Measurements from ENCODE around the gene LBX2.
"Not testable (repeated sequence)": the region's sequence is repeated elsewhere in the genome, so short reads cannot be mapped to it uniquely, and the experiment has no call there.

LBX2 gene

DNA sequence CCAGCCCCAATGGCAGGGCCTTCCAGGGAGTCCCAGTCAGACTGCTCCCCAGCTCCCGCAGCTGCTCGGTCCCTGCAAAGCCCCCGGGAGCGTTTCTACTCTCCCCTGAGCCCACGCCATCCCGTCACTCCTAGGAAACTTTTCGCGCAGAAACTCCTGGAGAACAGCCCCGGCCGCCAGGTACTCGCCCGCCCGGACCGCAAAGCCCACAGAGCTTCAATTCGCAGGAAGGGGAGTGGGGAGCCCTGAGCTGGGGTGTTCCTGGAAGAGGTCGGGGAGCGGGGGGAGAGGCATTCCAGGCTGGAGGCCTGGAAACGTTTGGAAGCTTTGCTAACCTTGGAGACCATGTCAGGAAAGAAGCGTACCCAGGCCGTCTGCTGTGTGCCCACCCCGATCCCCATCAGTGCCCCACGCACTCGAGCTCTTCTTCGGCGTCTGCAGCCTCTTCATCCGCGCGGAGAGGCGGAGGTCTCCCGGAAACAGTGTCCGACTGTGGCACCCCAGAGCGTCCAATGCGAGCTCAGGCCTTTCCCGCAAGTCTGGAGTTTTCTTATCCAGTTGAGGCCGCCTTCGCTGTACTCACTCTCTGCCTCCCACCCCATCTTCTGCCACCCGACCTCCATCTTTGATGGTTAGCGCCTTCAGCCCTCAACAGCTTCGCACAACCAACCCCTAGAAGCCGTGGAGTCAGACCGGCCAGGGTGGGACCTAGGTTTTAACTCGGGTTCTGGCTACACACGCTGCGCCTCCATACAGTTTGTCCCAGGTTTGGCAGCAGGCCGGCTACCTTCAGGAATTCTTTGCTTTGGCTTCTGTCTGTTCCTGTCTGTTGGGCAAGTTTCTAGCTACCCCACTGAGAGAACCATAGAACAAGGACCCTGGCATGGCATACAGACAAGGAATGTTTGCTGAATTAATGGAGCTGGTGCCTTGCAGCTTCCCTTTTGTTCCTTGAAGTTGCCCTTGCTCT is 4.4 kb upstream of the LBX2 start:
- DNase-seq, result no peak

DNA sequence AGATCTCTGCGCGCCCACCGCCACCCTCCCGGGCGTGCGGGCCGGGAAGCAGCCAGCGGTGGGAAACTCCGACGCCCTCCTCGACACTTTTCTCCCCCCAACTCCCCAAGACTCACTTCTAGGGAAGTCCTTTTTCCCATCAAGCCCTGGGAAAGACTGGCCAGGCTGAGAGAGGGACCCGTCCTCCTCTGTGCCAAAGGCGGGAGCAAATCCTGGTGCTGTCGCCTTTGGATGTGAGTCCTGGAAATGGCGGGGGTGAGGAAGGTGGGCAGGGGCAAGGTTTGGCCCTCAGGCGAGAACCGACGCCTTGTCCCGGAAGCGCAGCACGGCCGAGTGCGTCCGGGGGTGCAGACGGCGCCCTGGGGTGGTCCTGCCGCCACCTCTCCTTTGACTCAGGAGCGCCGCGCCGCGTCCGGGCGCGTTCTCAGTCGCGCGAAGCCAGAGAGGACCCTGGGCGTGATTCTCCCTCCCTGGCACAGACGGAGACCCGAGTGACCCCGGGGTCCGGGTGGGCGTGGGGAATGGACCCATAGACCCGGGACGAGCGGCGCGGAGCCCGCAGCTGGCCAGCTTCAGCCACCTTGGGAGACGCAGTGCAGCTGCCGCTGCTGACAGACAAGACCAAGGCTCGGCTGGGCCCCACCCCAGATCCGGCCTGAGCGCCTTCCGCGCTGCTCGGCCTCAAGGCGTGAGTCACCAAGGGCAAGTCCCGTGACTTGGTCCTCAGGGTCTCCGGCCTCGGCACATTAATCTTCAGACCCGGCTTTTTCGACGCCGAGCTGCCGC is 3.5 kb upstream of the LBX2 start:
- DNase-seq, result peak; percentile 77

DNA sequence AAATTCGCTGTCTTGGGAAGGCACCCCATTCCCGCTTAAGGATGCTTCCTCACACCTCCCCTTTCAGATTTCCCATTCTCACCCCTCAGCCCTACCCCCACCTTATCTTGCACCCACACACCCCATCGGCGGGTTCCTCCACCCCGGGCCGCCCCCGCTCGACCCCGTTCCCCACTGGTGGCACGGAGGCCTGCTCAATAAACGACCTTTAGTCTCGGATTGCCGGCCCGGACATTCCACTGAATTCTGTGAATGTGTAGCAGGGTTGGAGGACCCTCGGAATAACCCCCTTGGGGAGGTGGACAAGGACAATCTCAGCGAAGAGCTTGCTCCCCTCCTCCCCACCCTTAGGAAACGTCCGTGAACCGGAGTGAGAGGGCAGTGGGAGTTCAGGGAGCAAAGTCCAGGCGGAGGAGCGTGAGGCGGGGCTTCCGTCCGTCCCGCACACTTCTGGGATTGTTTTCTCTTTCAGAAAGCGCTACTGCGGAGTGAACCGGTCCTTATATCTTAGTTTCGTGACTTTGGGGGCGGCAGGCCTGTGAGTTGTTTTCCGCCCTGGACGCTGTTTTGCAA is 2.8 kb upstream of the LBX2 start:
- DNase-seq, result no peak

DNA sequence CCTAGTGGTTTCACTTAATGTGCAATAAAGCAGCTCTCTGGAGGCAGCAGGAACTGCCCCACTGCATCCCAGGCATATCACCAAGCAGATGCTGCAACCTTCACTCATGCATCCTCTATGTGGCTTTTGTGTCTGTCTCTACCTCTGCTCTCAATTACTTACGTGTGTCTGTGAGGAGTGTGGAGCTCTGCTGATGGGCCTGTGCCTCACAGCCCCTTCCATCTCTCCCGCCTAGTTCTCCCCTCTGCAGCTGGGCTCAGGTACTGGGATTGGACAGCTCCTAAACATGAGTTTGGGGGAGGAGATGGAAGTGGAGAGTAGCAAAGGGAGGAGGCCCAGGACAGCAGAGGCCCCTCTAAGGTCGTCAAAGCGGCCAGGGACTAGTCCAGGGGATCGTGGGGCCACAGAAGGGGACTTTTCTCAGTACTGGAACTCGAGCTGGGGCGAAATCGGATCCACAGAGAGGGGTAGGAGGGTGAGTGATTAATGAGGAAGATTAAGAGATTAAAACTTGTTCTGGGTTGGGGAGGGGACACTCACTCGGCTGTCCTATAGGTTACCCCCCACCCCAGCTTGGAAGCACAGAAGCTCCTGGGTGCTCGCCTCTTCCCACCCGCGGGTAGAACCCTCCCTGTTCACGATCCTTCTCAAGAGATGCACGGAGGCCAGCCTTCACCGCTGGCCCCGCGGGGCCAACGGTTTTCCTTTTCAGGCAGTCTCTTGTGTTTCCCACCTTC is 2.1 kb upstream of the LBX2 start:
- DNase-seq, result no peak

DNA sequence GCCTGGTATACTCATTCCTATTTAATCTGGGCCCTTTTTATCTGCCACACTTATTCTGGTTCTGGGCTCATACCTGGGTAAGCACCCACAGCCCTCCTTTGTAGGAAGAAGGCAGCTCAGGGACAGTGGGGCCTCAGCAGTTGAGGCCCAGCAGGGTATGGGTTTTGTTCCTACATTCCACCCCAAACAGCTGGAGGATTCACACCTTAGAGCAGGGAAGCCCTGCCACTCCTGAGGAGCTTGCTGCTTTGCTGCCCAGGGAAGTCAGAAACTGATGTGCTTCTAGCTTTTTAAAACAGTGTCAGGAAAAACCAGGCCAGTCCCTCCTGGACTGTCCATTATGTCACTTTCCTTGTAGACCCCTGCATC is 1.2 kb upstream of the LBX2 start:
- DNase-seq, result no peak

DNA sequence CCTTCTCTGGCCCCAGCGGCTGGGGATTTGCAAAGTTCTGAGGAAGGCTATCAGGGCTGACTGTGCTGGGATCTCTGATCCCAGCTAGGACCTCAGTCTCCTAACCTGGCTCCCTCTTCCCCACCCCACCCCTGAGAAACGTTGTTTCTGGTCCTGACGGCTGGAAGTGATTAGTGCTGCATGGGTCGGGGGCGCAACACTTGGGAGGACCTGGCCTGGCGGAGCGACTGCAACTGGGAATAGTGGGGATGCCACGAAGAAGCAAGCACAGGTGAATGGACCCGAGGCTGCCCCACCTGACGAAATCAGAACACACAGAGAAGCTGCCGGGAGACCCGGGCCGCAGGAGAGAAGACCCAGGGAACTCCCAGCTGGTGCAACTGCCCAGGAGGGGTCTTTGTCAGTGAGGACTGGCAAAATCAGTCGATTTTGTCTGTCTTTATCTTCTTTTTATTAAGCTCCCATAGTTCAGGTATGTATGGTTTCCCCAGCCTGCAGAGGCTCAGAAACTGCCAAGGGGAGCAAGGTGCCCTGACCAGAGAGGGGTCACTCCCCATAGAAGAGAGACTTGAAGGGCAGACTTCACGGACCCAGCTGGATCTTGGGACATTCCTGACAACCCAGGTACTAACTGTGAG is 656 bp upstream of the LBX2 start:
- DNase-seq, result no peak

DNA sequence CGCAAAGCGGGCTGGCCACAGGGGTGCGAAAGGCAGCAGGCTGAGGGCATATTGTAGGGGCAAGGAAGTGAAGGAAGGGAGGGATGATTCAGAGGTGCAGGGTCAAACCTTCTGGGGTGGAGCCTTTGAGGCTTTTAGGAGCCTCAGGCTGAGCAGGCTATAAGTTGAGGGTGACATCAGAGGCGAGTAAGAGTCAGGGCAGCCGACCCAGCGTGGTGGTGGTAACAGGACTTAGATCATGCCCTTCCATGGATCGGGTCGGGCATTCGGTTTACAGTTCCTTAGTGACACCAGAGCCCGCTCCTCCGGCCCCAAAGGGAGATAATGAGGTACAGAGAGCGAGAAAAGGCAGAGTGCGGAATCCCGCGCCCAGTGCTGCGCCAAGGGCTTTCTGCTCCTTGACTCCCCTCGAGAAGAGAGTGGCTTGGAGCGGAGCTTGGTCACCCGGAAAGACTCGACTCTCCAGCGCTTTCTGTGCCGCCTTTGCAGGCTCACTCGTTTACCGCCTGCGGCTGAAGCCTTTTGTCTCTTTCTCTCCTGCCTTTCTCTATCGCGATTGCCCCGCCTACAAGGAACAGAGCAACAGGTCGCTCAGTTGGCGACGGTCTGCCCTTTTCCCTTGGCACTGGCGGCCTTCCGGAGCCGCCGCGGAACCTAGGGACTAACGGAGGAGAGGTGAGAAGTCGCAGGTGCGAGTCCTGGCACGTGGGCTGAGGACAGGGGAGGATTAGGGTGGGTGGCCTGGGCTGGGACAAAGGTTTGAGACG is 720 bp downstream of the LBX2 start:
- DNase-seq, result no peak

DNA sequence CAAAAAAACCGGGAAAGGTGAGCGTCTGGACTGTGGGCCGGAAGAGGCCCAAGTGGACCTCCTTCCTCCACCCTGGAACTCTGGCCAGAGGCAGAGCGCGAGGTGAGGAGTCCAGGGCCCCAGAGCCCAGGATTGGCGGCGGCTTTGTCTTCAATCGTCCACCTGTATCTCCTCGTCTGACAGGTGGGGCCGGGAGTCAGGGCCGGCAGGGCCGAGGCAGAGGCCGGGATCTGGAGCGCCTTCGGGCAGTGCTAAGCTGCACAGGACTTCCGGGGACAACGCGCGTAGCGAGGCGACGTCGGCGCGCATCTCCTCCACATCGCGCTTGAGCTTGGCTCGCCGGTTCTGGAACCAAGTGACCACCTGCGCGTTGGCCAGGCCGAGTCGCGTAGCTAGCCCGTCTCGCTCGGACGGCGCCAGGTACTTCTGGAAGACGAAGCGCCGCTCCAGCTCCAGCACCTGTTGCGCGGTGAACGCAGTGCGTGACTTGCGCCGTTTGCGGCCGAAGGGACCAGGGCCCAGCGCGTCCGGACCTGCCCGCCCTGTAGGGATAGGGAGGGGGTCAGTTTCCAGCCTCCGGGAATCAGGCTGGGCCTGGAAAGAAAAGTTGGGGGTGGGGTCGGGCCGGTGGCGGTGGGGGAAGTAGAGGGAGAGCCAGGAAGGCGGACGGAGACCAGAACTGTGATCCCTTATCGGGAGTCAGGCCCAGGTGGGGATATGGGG is 1.5 kb downstream of the LBX2 start:
- no peak for DNase-seq

DNA sequence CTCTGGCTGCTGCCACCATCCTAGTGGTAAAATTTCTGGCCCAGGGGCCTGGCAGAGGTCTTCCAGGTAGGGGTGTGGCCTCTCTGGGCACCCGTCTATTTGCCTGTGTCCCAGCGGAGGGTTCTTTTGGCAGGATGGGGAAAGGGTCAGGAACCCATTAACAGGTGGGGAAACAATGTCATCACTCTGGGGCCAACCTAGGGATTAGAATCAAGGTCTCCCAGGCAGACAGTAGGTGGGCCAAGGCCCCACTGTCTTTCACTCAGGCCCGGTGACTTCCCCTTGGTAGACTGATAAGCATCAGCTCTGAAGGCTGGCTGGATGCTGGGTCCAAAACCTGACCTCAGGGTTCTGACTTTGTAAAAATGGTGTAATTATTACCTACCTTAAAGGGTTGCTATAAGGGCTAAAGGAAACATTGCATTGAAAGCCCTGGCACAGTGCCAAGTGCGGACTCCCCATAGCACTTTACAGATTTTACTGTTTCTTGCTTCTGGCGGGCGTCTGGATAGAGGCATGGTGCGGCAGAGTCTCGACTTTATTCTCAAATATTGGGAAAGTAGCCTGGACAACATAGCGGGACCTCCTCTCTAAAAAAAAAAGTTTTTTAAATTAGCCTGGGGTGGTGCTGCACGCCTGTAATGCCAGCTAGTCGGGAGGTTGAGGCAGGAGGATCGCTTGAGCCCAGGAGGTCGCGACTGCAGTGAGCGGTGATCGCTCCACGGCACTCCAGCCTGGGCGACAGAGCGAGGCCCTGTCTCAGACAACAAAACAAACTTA is 2.2 kb downstream of the LBX2 start:
- DNase-seq, result no peak

DNA sequence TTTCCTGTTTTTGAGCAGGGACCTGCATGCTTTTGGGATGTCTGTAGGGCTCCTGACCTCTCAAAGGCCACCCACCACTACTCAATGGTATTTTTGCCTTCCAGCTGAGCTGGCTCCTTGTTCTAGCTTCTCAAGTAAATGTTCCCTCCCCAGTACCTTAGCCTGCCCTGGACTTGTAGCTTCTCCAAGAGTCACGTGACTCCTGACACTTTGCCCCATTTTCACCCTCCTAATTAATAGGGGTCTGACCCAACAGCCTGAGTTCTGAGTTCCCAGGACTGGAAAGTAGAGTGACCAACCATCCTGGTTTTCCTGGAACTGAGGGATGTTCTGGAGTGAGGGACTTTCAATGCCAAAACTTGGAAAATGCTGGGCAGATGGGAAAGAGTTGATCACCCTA is 4.0 kb downstream of the LBX2 start:
- DNase-seq, result no peak

DNA sequence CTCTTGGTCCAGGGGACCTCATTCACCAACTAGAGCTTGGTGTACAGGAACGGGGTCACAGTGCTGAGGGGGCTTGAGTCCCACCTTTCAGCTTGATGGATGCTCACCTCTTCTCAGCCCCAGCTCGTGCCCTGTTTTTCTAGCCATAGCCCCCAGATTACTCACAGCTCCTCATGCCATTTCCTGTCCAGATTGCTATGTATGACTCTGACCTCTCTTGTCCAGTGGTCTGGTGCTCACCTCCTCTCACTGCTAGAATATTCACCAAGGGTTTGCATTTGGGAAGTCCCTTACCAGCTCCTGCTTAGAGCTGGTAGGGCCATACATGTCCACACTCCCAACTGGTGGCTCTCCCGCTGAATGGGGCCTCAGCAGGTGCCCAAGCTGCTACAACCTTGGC is 5.9 kb downstream of the LBX2 start:
- DNase-seq, result no peak

DNA sequence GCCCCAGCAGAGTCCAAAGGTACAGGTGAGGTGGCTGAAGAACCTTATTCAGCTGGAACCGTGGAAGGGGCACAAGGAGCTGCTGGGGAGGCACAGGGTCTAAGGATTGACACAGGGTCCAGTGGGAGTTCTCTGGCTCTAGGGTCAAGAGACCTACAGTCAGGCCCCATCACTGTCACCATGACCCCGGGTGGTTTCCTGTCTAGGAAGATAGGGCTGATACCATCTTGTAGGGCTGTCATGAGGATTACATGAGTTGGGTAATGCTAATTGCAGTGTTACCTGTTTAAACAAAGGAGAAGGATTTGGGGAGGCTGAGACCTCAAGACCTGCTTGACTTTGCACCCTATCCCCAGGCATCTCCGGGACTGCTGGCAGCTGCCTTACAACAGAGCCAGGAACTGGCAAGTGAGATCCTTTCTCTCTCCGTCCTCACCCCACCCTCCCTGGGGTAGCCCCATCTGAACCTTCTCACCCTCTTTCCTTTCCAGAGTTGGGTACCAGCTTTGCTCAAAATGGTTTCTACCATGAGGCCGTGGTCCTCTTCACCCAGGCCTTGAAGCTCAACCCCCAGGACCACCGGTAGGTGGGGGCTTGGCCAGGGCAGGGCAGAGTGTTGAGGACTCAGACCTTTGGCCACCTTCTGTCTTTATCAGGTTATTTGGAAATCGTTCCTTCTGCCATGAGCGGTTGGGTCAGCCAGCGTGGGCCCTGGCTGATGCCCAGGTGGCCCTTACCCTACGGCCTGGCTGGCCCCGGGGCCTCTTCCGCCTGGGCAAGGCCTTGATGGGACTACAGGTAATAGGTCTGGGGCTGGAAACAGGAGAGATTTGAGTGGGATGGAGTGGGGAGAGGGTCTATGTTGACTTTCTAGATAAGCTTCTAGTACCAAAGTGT is 7.5 kb downstream of the LBX2 start:
- DNase-seq, result no peak

DNA sequence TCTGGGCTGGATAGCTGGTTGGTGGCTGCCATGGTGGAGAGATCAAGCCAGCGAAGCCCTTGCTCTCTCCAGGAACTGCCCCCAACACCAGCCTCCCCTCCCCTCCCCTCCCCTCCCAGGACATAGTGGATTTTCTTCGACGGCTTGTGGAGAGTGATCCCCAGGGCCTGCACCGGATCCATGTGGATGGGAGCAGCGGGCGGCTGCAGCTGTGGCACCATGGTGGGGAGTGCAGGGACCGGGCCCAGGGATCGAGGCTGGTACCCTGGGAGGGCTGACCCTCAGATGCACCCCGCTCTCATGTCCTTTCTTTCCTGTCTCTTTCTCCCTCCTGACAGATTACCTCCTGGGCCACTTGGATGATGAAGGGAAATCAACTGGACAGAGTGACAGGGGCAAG is 9.5 kb downstream of the LBX2 start:
- no peak for DNase-seq

DNA sequence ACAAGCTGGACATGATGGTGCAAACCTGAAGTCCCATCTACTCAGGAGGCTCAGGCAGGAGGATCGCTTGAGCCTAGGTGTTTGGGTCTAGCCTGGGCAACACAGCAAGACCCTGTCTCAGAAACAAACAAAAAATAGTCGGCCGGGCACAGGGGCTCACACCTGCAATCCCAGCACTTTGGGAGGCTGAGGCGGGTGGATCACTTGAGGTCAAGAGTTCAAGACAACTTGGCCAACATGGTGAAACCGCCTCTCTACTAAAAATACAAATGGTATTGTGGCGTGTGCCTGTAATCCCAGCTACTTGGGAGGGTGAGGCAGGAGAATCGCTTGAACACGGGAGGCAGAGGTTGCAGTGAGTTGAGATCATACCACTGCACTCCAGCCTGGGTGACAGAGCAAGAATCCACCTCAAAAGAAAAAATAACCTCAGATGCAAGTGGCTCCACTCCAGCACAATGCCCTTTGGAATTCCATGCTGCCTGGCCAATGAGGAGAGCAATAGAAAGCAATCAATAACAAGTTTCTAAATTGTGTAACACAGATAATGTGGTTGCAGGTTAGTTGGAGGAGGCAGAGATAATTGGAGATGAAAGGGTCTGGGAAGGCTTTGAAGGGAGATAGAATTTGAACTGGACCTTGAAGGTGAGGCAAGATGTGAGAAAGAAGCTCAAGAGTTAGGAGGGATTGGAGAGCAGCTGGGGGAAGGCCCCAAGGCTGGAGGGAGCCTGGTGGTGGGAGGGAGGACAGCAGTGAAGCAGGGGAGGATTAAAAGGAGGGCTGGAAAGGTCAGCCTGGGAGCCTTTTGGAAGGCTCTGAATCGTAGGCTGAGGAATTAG is 10.5 kb downstream of the LBX2 start:
- no peak for DNase-seq

DNA sequence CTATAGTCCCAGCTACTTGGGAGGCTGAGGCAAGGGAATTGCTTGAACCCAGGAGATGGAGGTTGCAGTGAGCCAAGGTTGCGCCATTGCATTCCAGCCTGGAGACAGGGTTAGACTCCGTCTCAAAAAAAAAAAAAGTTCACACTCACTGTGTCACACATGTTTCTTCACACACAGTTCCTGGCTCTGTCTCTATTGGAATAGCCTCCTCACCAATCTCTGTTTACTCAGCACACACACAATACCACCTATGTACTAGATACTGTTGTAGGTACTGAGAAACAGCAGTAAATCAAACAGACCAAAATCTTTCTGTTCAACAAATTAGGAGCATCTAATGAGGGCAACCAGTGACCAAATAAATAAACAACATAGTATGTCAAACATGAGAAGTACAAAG is 13.3 kb downstream of the LBX2 start:
- DNase-seq, result no peak

DNA sequence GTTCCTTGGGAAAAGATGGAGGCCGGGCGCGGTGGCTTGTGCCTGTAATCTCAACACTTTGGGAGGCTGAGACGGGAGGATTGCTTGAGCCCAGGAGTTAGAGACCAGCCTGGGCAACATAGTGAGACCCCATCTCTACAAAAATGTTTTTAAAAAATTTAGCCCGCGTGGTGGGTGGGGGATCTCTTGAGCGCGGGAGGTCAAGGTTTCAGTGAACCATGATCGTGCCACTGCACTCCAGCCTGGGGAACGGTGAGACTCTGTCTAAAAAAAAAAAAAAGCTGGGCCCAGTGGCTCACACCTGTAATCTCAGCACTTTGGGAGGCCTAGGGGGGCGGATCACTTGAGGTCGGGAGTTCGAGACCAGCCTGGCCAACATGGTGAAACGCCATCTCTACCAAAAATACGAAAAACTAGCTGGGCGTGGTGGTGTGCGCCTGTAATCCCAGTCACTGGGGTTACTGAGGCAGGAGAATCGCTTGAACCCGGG is 15.7 kb downstream of the LBX2 start:
- DNase-seq, result not testable (repeated sequence)

DNA sequence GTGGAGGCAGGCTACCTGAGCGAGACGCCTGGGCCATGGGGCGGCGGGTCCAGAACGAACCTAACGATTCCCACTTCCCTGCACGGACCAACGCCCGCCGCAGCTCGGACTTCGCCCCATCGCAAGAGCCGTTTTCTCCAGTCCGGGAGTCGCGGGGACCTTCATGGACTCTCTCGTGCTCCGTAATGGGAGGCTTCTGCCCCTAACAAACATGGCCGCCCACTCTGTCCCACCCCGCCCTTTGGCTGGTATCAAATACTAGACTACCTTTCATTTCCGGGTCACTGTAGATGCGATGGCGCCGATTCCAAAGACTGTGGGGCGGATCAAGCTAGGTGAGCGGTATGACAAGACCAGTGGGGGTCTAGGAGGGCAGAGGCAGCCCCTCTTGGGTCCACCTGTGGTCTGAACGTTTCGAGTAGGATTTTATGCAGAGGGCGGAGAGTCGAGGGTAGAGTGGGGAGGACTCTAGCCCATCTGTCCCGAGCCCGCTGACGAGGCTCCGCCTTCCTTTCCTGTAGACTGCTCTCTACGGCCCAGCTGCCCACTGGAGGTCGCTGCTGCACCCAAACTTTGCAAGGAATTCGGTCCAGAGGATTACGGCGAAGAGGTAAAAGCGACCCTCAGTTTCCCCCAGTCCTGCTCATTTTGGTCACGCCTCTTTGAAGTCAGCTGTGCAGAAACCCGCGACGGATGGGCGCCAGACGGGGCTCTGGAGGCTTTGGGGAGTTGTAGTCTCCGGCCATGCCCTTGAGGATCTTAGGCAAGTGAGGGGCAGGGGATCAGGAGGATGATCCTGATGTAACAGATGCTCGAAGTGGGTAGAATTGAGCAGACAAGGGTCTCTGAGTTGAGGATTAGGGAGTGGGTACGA is 16.4 kb downstream of the LBX2 start, which contains the start of the genes CCDC142 and TTC31:
Gene CCDC142 (minus strand): TSS at position 198 of the 874 bp plus-strand sequence. CDS start 161 bp downstream, at position 37.
Gene TTC31 (plus strand): TSS at position 281 of the 874 bp plus-strand sequence. CDS start 15 bp downstream, at position 296.
- DNase-seq, result peak; percentile 95
